PC-3 (cell line): ENCODE results near the gene PAPOLB. TPM values are rescaled to one million over a fixed set of nuclear protein-coding genes. Genes with fewer than 3 reads are reported as not detected.
A peak's percentile ranks its signal among the peaks of the same experiment; 100 is the strongest.

Experiments
- ATAC-seq: fragments of 200-7000 bp; cut with Tn5 transposase; 2 replicates; pipeline ENCODE4 v1.9.1; 2020; ENCODE audit warnings: mild to moderate bottlenecking, moderate library complexity
- BruUV-seq: library from RNA; stranded (reverse); fragments of 400-500 nt; replicated peaks from 2 replicates; lab custom pipeline; 2021; lab: Mats Ljungman, UMichigan
- CTCF ChIA-PET: fragments of 300-600 bp; sonication (Branson Sonifier 250); formaldehyde crosslinking; loops from one replicate; lab custom pipeline; 2022; ENCODE audit warnings: antibody characterized with exemption; lab: Charles Lee
- POLR2A ChIA-PET: fragments of 300-600 bp; sonication (Branson Sonifier 250); formaldehyde crosslinking; loops from one replicate; lab custom pipeline; 2022; ENCODE audit warnings: antibody characterized with exemption; ENCODE audit not compliant: unreplicated experiment; lab: Charles Lee
- DNase-seq: peaks from one replicate; pipeline ENCODE4 v3.0.0-alpha.2; 2015
- H2AFZ ChIP-seq: fragments of 300-600 bp; sonication (generic); 2 replicates; pipeline ENCODE4 v1.6.0; 2016; ENCODE audit warnings: antibody characterized with exemption, low read length
- H3F3A ChIP-seq: fragments of 300-600 bp; sonication (generic); one replicate; pipeline ENCODE4 v1.6.0; 2017; ENCODE audit warnings: antibody characterized with exemption, low read length, control low read depth, mild to moderate bottlenecking; ENCODE audit not compliant: unreplicated experiment
- H3K27ac ChIP-seq: fragments of 300-600 bp; sonication (generic); 2 replicates; pipeline ENCODE4 v1.5.1; 2016; ENCODE audit warnings: mild to moderate bottlenecking, low read length
- H3K27me3 ChIP-seq: fragments of 300-600 bp; sonication (generic); 2 replicates; pipeline ENCODE4 v1.6.1; 2016; ENCODE audit warnings: low read length, mixed read lengths
- H3K36me3 ChIP-seq: fragments of 300-600 bp; sonication (generic); 2 replicates; pipeline ENCODE4 v1.6.1; 2016; ENCODE audit warnings: low read depth, mixed run types, low read length, mixed read lengths
- H3K4me1 ChIP-seq: fragments of 300-600 bp; sonication (generic); 2 replicates; pipeline ENCODE4 v1.5.1; 2016; ENCODE audit warnings: low read length; ENCODE audit not compliant: insufficient read depth
- H3K4me2 ChIP-seq: fragments of 300-600 bp; sonication (generic); 2 replicates; pipeline ENCODE4 v1.6.0; 2016; ENCODE audit warnings: low read length
- H3K4me3 ChIP-seq: fragments of 300-600 bp; sonication (generic); 2 replicates; pipeline ENCODE4 v1.5.1; 2016; ENCODE audit warnings: mild to moderate bottlenecking, low read length, mixed read lengths
- H3K79me2 ChIP-seq: fragments of 300-600 bp; sonication (generic); 2 replicates; pipeline ENCODE4 v1.6.1; 2017; ENCODE audit warnings: low read length, mixed read lengths
- H3K9ac ChIP-seq: fragments of 300-600 bp; sonication (generic); 2 replicates; pipeline ENCODE4 v1.6.0; 2016; ENCODE audit warnings: mild to moderate bottlenecking, low read length
- H3K9me2 ChIP-seq: fragments of 300-600 bp; sonication (generic); replicated peaks from 2 replicates; pipeline ENCODE4 v1.6.1; 2016; ENCODE audit warnings: mixed run types, low read length, mixed read lengths
- H3K9me3 ChIP-seq: fragments of 300-600 bp; sonication (generic); 2 replicates; pipeline ENCODE4 v1.6.1; 2016; ENCODE audit warnings: low read length, mixed read lengths
- H4K20me1 ChIP-seq: fragments of 300-600 bp; sonication (generic); 2 replicates; pipeline ENCODE4 v1.6.1; 2016; ENCODE audit warnings: low read length, mixed read lengths
- CTCF ChIP-seq: fragments of 300-600 bp; sonication (generic); conservative IDR thresholded peaks from 2 replicates; pipeline ENCODE4 v1.5.1; 2017; ENCODE audit warnings: antibody characterized with exemption, low read depth, mild to moderate bottlenecking, low read length
- EZH2 ChIP-seq: fragments of 300-600 bp; sonication (generic); IDR thresholded peaks from one replicate; pipeline ENCODE4 v1.6.1; 2017; ENCODE audit warnings: antibody characterized with exemption, mild to moderate bottlenecking, low read length; ENCODE audit not compliant: unreplicated experiment
- EZH2phosphoT487 ChIP-seq: fragments of 300-600 bp; sonication (generic); IDR thresholded peaks from 2 replicates; pipeline ENCODE4 v1.6.1; 2018; ENCODE audit warnings: mild to moderate bottlenecking, antibody characterized with exemption, low read length, borderline replicate concordance
- intact Hi-C: fragments of 100-400 bp; cut with micrococcal nuclease; formaldehyde crosslinking; loops from 2 replicates; pipeline ENCODE4 v1.9.0; 2023
- total RNA-seq: library from RNA; depleted of rRNA; stranded (reverse); fragments of >200 nt; gene quantifications from 2 replicates; pipeline ENCODE4 v1.2.3, GENCODE V29; 2014

Gene PAPOLB
- total RNA-seq, 1 experiment from 2014 or later, result 0.29 TPM

- TSS peak; percentile 46 for BruUV-seq
- ChIA-PET POLR2A (no interaction called here), CTCF (interaction anchor here (0.7 to 1.5 kb wide), 5 partner anchors 44 to 106 kb away, joined by 3 to 7 read pairs (median 3); no protein-coding TSS in a partner anchor)
- no peaks in the 10 kb centered on the region for H3K27me3 ChIP-seq
- H3K9me3 ChIP-seq, result no peaks in the 10 kb centered on the region
- peak overlapping the region; percentile 89 for H3K4me2 ChIP-seq
- H3K27ac ChIP-seq, result no peak overlapping the region
- no peaks in the 10 kb centered on the region for H4K20me1 ChIP-seq
- H3K9me2 ChIP-seq, result no peaks in the 10 kb centered on the region
- H3K4me3 ChIP-seq, result peak overlapping the region; percentile 70
- intact Hi-C loops, result loop anchor here (1.0 to 10.0 kb wide), 3 partner anchors 33 to 92 kb away; no protein-coding TSS in a partner anchor
- ATAC-seq, result peak; percentile 69
- no peaks in the 10 kb centered on the region for H3F3A ChIP-seq
- DNase-seq, result peak; percentile 61
- 0 out of 2 replicates have a peak, but pooled peaks cover 10% of the 10 kb centered on the region for H3K4me1 ChIP-seq
- H3K9ac ChIP-seq, result peak overlapping the region; percentile 59
- no peaks in the 10 kb centered on the region for H3K36me3 ChIP-seq
- H2AFZ ChIP-seq, result peak overlapping the region; percentile 82
- H3K79me2 ChIP-seq, result no peaks in the 10 kb centered on the region
- TF ChIP-seq EZH2, result no peak
- TF ChIP-seq EZH2phosphoT487, result no peak
- no peak for TF ChIP-seq CTCF
Measured at GRCh38 chr7:4882169-4883032, 20.6 kb upstream of the PAPOLB start.

- no peak for DNase-seq
- H4K20me1 ChIP-seq, result no peaks in the 10 kb centered on the region
- no peak overlapping the region for H3K4me3 ChIP-seq
- H3K4me2 ChIP-seq, result no peak overlapping the region
- ChIA-PET CTCF (interaction anchor here (0.5 kb wide), 1 partner anchor 31 kb away, joined by 3 read pairs; no protein-coding TSS in a partner anchor), POLR2A (no interaction called here)
- H3K9me2 ChIP-seq, result no peaks in the 10 kb centered on the region
- no TSS peak for BruUV-seq
- intact Hi-C loops, result loop anchor here (10.0 kb wide), 1 partner anchor 95 kb away; no protein-coding TSS in a partner anchor
- no peaks in the 10 kb centered on the region for H3K79me2 ChIP-seq
- no peak overlapping the region for H3K9ac ChIP-seq
- no peak overlapping the region for H3K27ac ChIP-seq
- no peaks in the 10 kb centered on the region for H3F3A ChIP-seq
- no peak overlapping the region for H2AFZ ChIP-seq
- H3K27me3 ChIP-seq, result no peaks in the 10 kb centered on the region
- H3K4me1 ChIP-seq, result 0 out of 2 replicates have a peak, but pooled peaks cover 10% of the 10 kb centered on the region
- H3K9me3 ChIP-seq, result no peaks in the 10 kb centered on the region
- H3K36me3 ChIP-seq, result no peaks in the 10 kb centered on the region
- no peak for ATAC-seq
- TF ChIP-seq EZH2 (no peak), EZH2phosphoT487 (no peak), CTCF (no peak)
Measured at GRCh38 chr7:4880218-4880617, 18.4 kb upstream of the PAPOLB start.
